NCI-H345 treated with DMSO at 0.1 percent for 48 hours (cell line): Measurements from ENCODE around the gene CAB39.
A peak's percentile ranks its signal among the peaks of the same experiment; 100 is the strongest.

Experiments used
- DNase-seq: peaks from one replicate; lab custom pipeline; 2025; ENCODE audit not compliant: unreplicated experiment; lab: John Stamatoyannopoulos, UW

The CAB39 gene

DNA sequence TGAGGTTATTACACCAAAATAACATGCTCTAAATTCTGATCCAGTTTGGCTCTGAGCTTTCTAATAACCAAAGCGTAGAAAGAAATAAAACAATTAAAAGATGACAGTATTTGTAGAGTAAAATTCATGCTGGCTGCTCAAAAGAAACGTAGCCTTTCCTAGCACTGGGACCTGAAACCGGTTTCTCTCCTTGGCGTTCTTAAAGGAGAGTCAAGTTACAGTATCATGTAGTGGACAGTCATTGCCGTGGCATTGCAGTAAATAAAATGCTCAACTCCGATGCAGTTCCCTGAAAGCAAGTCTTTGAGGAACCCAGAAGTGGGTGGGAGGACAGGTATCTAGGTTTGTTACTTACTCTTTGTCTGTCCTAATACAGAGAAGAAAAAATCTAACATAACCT is 99.4 kb downstream of the CAB39 start:
- DNase-seq, result no peak

DNA sequence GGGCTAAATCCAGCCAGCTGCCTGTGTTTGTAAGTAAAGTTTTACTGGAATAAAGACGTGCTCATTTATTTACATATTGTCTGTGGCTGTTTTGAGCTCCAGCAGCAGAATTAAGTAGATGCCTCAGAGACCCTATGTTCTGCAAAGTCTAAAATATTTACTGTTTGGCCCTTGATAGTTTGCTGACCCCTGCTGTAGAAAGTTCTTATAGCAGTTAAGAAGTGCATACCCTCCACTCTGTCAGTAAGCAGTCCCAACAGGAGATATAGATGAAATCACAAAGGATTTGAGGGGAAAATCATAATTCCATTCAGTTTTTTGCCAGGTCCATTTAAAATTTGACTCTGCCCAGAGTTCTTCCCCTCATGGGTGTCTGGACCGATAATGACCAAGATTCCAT is 102.0 kb downstream of the CAB39 start:
- no peak for DNase-seq

DNA sequence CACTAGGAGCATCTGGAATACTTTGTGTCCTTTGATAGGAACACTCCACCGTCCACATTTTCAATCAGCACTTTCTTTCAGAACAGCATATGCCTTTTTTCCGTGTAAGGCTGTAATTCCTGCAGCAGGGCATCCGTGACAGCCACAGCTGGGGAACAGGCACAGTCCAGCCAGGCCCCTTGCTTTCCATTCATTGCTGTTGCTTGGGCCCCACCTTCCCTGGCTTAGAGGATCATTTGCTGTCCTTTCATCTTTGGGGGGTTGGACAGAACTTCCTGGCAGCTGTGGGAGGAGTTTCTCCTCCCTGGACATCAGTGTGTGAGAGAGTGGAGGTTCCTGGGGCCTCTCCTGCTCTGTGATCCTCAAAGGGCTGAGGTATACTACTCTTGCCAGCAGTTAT is 102.4 kb downstream of the CAB39 start:
- no peak for DNase-seq

DNA sequence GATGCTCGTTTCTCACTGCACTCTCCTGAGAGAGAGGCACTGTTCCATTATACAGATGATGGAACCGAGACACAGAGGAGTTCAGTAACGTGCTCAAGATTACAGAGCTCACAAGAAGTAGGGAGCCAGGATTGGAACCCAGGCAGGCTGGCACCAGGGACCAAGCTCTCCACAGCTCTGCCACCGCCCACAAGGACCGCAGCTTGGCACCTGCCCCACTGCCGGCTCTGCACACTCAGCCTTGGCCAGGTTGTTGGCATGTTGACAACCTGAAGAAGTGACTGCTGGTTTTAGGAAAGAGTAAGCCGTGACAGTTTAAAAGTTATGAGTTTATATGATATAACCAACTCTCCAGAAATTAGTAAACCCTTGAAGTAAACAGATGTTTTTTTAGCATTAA is 104.1 kb downstream of the CAB39 start:
- no peak for DNase-seq

DNA sequence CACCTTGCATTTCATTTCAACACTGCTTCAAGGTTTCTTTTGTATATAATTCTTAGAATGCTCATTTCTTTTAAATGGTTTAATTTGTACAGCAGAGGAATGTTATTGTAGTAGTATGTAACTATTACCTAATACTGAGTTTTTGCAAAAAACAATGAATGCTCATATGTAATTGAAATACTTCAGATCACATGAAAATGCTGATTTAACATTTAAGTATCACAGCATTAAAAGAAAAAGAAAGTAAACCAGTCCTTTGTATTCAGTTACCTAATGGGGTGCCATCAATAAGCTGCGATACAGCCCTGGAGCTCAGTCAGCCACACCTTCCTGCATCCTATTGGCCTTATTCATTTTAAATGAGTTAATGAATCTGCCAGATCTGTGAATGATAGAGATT is 106.8 kb downstream of the CAB39 start:
- no peak for DNase-seq

DNA sequence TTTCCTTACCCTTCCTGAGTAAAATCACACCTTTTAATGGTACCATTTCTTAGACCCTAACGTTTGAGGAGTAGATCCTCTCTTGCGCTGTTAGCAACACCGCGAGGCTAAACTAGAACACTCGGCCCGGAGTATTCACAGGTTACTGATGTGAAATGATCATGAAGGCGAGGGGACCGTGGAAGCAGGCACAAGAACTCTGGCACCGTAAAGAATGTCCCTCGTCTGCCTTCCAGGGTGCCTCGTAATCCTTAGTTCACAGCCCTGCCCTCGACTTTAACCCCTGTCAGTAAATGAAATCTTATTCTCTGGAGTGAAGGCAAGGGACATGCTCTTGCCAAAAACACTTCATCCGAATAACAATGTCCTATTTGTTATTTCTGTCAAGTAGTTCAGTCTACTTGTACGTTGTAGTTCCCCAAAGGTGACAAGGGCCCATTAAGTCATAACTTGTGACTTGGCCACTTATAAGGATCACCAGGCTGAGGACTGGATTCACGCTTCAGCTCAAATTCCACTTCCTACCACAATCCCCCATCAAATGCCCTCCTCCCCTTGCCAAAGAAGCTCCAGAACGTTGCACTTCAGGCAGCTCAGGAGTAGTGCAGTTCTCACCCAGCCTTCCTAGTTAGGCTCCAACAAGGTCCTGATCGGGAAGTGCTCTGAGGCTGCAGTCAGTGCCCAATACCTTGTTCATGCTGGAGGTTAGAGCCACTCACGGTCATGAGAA is 108.8 kb downstream of the CAB39 start:
- no peak for DNase-seq

DNA sequence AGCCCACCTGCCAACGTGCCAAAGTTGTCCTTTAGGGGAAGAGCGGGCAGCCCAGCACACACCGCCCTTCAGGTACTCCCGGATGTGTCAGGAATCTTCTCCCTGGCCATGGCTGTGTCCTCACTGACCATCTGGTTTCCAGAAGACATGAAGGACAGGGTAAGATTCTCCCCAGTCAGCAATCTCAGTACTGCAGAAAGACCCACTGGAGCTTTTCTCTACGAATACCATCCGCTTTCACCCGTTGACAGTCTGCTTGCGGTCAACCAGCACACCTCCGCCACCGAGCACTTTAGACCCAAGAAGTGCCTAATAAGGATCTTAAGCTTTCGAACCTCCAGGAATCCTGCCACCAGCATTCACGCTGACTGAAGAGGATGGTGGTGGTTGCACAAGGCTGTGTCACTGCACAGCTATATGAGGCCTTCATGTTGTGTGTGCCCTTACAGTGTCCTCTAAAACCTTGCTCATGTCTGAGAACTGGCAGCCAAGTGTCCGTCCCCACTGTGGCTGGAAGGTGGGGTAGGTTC is 109.4 kb downstream of the CAB39 start:
- DNase-seq, result no peak

DNA sequence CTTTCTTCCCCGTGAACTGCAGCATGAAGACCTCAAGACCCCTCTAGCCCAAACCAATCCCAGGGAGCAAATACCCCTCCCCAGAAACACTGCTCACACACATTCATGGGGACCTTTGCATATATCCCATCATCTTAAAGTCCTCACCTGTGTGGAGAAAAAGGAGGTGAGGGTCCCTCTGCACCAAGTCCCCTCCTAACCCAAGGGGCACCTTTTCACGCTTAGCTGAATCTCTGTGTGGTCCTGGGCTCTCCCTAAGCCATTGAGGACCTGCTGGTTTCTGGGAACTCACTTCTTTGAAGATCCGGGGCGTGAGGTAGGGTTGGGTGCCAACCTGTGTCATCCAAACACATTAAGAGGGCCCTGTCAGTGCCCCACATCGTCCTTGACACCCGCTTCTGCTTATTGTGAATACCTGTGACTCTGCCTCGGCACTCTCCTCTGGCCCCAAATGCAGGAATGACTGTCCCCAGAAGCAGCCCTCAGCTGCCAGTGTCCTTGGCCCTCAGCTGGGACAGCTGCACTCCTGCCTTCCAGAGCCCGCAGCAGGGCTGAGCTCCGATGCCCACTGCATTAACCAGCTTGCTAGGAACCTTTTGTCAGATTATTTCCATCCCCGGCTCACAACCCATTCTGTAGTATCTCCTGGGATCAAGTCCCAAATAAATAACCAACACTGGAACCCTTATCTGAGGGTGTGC is 110.8 kb downstream of the CAB39 start:
- DNase-seq, result no peak

DNA sequence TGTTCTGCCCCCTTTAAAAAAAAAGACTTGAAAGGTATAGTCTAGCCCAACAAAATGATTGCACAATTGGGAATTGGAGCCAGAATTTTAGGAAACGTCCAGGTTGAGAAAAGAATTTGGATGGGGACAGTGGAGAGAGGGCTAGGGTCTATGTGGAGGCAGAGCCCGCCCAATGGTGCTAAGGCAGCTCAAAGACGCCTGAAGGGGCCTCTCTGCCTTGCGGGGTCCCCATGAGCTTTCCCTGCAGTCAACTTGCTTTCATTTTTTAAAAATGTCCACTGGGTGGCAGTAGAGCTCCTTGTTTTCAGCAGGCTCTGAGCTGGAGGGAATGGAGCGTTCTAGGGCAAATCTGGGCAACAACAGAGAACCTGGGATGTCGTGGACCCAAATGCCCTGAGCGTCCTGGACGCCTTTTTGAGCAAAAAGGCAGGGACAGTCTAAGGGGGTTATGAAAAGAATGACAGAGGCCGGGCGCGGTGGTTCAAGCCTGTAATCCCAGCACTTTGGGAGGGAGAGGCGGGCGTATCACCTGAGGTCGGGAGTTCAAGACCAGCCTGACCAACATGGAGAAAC is 111.8 kb downstream of the CAB39 start:
- peak; percentile 76 for DNase-seq

DNA sequence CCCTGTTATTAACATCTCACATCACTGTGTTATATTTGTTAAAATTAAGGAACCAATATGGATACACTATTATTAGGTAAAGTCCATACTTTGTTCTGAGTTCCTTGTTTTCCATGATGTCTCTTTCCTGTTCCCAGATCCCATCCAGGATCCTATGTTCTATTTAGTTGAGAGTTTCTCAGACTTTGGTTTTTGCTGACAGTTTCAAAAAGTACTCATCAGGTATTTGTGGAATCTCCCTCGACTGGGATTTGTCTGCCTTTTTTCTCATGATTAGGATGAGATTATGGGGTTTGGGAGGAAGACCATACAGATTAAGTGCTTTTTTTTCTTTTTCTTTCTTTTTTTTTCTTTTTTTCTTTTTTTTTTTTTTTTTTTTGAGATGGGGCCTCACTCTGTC is 112.7 kb downstream of the CAB39 start:
- DNase-seq, result no peak

DNA sequence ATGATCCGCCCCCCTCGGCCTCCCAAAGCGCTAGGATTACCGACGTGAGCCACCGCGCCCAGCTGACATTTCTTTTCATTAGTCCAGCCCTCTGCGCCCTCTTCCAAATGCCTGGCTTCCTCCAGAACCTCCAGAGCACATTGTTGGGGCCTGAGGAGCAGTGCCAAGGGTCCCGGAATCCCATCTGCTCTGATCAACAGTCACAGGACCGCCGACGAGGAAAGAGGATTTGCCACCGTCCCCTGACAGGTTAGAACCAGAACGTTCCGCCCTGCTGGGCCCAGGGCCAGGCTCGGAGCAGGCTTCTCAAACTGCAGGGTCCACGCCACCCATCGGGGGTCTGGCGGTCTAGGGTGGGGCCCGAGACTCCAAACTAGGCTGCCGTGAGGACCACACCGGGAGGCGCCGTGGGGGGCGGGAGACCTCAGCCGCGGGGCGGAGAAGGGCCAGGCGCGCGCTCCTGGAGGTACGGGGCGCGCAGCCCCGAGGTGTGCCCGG is 115.2 kb downstream of the CAB39 start:
- no peak for DNase-seq

DNA sequence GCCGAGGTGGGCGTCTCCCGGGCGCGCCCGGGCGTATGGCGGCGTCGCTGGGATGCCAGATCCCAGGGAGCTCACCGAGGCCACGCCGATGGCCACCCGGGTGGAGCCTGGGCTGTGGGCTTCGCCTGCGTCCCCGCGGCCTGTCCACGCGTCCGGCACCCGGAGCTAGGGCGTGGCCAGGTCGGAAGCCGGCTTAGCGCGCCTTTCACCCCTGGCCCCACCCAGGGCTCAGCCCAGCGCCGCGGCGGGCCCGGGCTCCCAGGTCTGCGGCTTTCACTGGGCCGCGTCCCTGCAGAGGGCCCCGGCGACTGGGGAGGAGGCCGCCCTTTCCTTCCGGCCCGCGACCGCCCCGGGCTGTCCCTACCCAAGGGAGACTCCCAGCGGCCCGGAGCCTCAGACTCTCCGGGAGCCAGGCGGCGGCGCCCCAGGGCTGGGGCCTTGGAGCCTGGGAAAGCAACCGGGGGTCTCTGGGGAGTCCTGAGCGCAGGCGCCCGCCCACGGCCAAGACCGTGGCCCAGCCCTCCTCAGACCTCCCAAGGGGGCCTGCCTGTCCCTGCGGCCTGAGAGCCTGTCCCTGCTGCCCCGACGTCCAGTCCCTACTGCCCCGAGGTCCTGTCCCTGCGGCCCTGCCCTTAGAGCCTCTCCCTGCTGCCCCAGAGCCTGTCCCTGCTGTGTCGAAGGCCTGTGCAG is 115.8 kb downstream of the CAB39 start:
- DNase-seq, result no peak

DNA sequence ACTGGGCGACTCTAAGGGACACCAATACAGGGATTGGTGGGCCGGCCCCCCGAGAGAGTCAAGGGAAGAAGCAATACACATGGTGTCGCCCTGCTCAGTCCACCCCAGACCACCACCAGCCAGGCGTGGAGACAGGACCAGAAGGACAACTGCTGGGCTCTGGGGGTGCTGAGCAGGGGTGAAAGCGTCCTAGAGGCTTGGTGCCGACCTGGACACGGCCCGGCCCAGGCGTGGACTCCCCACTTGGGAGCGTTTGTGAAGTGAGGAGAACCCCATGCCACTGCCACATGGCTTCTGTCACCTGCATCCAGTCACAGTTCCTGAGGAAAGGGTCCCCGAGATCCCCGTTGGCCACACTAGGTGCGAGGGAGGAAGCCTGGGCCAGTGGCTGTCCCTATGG is 116.7 kb downstream of the CAB39 start:
- no peak for DNase-seq

DNA sequence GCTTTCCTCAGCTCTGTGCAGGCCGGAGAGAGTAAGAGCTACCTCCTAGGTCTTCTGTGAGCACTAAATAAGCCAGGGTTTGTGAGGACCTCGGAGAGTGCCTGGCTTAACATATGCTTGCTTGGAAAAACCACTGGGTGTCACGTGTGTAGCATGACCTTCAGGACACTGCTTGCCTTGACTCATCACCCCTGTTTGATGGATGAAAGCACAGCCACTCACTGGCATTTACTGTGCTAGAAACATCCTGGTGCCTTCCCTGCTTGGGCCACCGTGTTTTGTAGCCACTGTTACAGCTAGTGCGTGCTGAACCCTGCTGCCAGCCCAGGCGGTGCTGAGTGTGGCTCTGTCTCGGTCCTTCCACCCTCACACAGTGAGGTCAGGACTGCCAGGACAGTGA is 117.3 kb downstream of the CAB39 start:
- no peak for DNase-seq

DNA sequence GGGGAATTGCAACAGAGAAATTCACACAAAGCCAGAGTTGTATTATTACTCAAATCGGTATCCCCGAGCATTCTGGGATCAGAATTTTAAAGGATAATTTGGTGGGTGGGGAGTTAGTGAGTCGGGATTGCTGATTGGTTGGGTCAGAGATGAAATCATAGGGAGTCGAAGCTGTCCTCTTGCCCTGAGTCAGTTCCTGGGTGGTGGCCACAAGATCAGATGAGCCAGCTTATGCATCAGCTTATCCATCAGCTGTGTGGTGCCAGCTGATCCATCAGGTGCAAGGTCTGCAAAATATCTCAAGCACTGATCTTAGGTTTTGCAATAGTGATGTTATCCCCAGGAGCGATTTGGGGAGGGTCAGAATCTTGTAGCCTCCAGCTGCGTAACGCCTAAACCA is 117.8 kb downstream of the CAB39 start:
- no peak for DNase-seq

DNA sequence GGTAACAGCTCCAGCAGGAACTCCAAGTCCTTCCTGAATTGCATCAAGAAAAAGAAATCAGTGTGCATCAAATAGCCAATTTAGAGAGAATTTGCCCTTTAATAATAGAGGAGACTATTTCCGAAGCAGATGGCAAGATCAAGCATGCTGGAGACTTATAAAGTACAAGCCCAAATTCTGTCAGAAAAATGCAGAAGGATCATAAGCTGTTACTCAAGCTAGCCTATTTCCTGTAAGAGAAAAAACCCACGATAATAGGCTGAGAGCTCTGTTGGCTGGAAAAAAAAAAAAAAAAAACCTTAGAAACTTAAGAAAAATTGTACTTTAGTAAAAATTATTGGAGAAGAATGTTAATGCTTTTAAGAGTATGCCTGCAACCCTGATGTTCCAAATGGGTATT is 127.7 kb downstream of the CAB39 start:
- DNase-seq, result no peak

DNA sequence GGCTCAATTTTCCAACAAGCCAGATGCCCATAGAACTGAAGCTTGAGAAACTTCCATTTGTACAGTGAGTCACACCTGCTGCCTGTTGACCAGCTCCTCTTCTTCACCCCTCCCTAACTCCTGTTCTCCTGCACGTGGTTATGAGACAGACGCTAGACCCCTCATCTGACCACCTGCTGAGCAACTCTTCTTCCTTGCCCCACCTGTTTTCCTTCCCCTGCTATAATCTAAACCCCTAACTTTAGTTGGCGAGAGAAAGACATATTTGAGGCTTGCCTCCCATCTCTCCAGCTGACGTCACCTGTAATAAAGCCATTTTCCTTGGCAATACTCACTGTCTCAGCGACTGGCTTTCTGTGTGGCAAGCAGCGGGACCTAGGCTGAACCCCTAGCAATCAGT is 129.8 kb downstream of the CAB39 start:
- DNase-seq, result no peak

DNA sequence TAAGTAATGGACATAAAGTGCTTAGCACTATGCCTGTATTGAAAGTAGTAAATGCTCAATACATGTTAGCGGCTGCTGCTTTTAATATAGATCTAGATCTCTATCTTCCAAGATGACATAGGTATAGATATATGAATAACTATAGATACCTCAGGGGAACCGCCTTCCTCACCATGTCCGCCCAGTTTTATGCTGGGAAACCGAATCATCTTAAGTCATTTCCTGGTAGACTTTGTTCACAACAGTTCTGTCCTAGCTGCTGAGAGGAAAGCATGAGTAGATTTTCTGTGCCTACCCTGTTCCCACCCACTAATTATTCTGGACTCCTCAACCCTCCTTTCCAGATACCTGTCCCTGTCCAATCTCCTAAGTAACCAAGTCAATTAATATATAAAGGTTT is 130.5 kb downstream of the CAB39 start:
- no peak for DNase-seq

DNA sequence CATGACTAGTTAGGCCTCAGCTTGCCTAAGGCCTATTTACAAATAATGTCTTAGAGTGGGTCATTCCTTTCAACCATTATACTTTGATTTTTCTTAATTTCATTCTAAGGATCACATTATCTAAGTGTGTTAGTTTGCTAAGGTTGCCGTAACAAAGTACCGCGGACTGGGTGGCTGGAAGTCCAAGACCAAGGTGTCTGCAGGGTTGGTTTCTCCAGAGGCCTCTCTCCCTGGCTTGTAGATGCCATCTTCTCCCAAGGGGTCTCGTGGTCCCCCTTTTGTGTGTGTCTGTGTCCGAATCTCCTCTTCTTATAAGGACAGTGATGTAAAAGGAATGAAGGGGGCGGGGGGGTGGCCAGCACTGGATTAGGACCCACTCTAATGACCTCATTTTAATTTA is 133.7 kb downstream of the CAB39 start:
- no peak for DNase-seq

DNA sequence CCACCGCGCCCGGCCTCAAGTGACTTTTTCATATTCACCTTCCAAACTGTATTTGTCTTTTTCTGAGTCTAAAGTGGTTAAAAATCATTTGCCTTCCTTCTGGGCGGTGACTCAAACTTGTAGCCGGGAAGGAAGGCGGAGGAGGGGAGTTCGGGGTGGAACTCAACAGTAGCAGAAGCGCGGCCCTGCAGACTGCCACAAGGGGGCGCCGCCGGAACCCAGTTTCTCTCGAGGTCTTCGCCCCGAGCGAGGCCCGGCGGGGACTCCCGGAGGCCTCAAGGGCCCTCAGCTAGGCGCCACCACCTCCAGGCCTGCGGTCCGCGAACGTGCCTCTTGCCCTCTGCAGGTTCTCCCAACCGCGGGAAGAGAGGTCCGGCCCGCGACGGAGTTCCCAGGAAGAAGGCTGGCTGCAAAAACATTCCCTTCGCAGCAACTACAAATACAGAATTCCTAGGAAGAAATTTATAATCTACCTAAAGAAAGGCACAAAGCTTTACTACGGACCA is 135.3 kb downstream of the CAB39 start:
- DNase-seq, result no peak

DNA sequence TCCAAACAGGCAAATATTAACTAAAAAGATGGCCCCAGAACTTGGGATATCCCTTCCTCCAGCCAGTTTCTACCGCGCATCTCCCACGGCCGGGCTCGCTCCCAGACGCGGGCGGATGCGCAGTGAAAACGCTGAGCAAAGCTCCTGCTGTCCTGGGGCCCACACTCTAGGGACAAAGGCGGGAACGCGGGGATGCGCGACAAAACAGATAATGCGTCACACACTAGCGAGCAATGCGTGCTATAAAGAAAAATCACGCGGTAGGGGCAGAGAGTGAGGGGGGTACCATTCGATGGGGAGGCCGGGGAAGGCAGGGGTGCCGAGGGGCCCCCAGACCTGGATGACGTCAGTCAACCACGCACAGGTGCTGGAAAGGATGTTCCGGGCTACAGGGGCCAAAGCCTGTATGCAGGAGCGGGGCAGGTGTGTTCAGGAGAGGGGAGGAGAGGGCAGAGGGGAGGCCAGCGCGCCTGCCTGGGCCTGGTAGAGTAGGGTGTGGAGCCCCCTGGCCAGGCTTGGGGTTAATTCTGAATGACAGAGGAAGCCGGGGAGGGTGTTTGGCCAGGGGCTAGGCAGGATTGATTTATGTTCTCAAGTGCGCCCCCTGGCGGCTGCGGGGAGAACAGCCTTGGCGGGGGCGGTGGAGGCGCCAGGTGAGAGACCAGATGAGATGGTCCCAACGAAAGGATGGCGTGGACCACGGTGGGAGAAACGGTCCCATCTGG is 137.2 kb downstream of the CAB39 start:
- DNase-seq, result no peak
